Amygdala (tissue), 56 donors: ENCODE results near the gene FUCA1.
A peak's percentile ranks its signal among the peaks of the same experiment; 100 is the strongest.
"Not testable (repeated sequence)": the region's sequence is repeated elsewhere in the genome, so short reads cannot be mapped to it uniquely, and the experiment has no call there.

ENCODE experiments used
- DNase-seq, 56 donors: peaks; one replicate each; lab custom pipeline; 2025; lab: John Stamatoyannopoulos, UW

Gene FUCA1

GRCh38 chr1:23845163-23845562, 22.9 kb downstream of the FUCA1 start:
- no peak for DNase-seq

- DNase-seq = no peak
Measured at GRCh38 chr1:23843644-23844043, 24.4 kb downstream of the FUCA1 start.

- DNase-seq = peak in 30 of 56 donors; percentile 1 to 58 (median 11)
Measured at GRCh38 chr1:23838401-23838866, 29.7 kb downstream of the FUCA1 start.

GRCh38 chr1:23837908-23838307, 30.2 kb downstream of the FUCA1 start:
- DNase-seq = no peak

- no peak for DNase-seq
Measured at GRCh38 chr1:23836037-23836436, 32.1 kb downstream of the FUCA1 start.

GRCh38 chr1:23834156-23834555, 33.9 kb downstream of the FUCA1 start:
- DNase-seq = not testable (repeated sequence)

GRCh38 chr1:23827717-23828116, 40.4 kb downstream of the FUCA1 start:
- no peak for DNase-seq

GRCh38 chr1:23826590-23826989, 41.5 kb downstream of the FUCA1 start:
- not testable (repeated sequence) for DNase-seq

- DNase-seq = peak in 1 of 56 donors; percentile 17
Measured at GRCh38 chr1:23825762-23826522, 42.1 kb downstream of the FUCA1 start.

GRCh38 chr1:23825076-23825761, 42.9 kb downstream of the FUCA1 start, which contains the start of gene HMGCL:
Gene HMGCL (minus strand): TSS chr1:23825429. CDS start chr1:23825415, 14 bp downstream.
- DNase-seq = peak; percentile 49 to 95 (median 82)

GRCh38 chr1:23824711-23825075, 43.4 kb downstream of the FUCA1 start:
- no peak for DNase-seq

GRCh38 chr1:23823767-23824166, 44.3 kb downstream of the FUCA1 start:
- no peak for DNase-seq

- DNase-seq = no peak
Measured at GRCh38 chr1:23817633-23818032, 50.5 kb downstream of the FUCA1 start.

GRCh38 chr1:23816906-23817305, 51.2 kb downstream of the FUCA1 start:
- DNase-seq = no peak

GRCh38 chr1:23816361-23816760, 51.7 kb downstream of the FUCA1 start:
- no peak for DNase-seq

- no peak for DNase-seq
Measured at GRCh38 chr1:23814016-23814415, 54.1 kb downstream of the FUCA1 start.

- DNase-seq = peak in 8 of 56 donors; percentile 6 to 40 (median 26)
Measured at GRCh38 chr1:23810818-23811540, 57.1 kb downstream of the FUCA1 start.

GRCh38 chr1:23809751-23810171, 58.3 kb downstream of the FUCA1 start:
- peak in 30 of 56 donors; percentile 9 to 67 (median 32) for DNase-seq

GRCh38 chr1:23807453-23807852, 60.6 kb downstream of the FUCA1 start:
- DNase-seq = no peak

- DNase-seq = no peak
Measured at GRCh38 chr1:23806280-23806679, 61.8 kb downstream of the FUCA1 start.

GRCh38 chr1:23805025-23805424, 63.1 kb downstream of the FUCA1 start:
- no peak for DNase-seq
